ENCODE data around the gene RABEP2.
"Not testable (repeated sequence)": the region's sequence is repeated elsewhere in the genome, so short reads cannot be mapped to it uniquely, and the experiment has no call there.

RABEP2 gene, protein sequence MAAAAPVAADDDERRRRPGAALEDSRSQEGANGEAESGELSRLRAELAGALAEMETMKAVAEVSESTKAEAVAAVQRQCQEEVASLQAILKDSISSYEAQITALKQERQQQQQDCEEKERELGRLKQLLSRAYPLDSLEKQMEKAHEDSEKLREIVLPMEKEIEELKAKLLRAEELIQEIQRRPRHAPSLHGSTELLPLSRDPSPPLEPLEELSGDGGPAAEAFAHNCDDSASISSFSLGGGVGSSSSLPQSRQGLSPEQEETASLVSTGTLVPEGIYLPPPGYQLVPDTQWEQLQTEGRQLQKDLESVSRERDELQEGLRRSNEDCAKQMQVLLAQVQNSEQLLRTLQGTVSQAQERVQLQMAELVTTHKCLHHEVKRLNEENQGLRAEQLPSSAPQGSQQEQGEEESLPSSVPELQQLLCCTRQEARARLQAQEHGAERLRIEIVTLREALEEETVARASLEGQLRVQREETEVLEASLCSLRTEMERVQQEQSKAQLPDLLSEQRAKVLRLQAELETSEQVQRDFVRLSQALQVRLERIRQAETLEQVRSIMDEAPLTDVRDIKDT

DNA sequence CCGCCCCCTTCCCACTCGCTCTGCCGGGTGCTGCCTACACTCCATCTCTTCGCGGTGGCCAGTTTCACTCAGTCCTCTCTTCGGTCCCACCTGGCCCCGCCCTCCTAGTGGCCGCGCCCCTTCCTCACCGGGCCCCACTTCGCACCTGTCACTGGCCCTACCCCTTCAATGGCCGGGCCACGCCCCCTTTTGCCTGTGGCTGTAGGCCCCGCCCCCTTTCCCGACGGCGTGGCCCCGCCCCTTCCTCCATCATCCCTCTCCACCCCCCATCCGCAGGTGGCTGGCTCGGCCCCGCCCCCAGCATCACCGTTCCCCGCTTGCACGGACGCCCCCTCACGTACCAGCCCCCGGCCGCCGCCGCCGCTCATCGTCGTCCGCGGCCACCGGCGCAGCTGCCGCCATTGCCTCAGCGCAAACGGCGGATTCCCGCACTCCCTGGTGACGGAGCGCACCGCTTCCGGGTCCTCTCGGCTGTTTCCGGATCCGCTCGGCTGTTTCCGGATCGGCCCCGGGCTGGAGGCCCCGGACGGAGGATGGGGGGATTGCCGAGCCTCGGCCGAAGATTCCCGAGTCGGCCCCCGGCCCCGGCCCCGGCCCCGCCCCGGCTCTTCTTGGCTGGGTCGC is at the start of gene RABEP2:
TSS of gene RABEP2 (minus strand) at position 477 of the 624 bp plus-strand sequence. CDS start at position 402, 75 bp downstream.
- DNase-seq = peak; percentile 75

DNA sequence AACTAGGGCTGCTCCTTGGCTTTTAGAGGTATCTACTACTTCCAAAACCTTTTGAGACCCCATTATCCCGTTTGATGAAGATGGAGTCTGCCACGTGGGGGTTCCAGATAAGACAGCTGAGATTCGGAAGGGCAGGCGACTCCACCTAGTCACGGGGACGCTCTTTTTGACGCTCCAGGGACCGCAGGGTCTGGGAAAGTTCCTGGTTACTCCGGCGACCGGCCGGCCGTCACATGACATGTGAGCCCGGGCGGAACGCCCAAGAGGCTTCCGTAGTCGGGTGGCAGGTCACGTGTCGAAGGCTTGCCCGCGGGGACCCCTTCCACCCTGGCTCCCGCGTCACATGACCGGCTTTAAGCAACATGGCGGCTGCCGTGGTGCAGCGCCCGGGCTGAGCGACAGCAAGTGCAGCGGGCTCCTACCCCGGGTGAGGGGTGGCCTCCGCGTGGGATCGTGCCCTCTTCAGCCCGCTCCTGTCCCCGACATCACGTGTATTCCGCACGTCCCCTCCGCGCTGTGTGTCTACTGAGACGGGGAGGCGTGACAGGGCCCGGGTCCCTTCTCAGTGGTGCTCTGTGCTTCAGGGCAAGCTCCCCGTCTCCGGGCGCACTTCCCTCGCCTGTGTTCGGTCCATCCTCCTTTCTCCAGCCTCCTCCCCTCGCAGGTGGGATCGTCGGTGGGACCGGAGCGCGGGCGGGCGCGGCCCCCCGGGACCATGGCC is 49.6 kb upstream of the RABEP2 start, which contains the start of gene SPNS1:
TSS of gene SPNS1 (plus strand) at position 342 of the 721 bp plus-strand sequence. CDS start at position 716, 374 bp downstream.
- peak; percentile 63 for DNase-seq

DNA sequence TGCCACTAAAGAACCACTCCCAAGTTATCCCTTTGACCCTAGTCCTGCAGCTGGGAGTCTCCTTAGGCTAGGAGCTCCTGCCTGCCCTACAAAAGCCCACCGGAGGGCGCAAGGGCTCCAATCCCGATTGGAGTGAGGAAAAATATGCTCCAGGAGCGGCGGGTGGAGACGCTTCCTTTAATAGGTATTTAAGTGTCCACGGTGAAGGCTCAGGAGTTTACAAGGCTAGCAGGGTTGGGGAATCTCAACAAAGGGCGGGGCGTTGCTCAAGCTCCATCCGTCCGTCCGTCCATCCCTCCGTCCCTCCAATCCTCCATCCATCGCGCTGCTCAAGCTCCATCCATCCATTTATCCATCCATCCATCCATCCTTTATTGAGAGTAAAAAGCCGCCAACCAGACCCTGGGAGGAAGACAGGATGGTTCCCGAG is 49.0 kb upstream of the RABEP2 start:
- no peak for DNase-seq

DNA sequence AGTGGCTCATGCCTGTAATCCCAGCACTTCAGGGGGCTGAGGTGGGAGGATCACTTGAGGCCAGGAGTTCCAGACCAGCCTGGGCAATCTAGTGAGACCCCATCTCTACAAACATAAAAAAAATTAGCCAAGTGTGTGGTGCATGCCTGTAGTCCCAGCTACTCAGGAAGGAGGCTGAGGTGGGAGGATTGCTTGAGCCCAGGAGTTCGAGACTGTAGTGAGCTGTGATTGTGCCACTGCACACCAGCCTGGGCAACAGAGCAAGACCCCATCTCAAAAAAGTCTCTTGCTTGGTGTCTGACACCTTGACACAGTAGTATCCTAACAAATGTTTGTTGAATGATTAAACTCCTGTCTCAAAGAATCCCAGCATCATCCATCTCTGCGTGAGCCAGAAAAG is 44.7 kb upstream of the RABEP2 start:
- DNase-seq = not testable (repeated sequence)

DNA sequence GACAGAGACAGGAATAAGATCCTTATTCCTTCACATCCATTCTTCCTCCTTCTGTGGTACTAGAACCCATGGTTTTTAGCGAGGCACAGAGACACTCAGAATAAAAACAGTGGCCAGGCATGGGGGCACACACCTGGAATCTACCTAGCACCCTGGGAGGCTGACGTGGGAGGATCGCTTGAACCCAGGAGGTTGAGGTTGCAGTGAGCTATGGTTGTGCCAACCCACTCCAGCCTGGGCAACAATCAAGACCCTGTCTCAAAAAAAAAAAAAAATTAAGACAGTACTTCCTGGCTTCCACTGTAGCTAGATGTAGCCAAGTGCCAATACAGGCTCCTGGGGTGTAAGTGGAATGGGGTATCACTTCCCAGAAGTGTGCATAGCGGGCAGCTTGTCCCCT is 42.1 kb upstream of the RABEP2 start:
- no peak for DNase-seq

DNA sequence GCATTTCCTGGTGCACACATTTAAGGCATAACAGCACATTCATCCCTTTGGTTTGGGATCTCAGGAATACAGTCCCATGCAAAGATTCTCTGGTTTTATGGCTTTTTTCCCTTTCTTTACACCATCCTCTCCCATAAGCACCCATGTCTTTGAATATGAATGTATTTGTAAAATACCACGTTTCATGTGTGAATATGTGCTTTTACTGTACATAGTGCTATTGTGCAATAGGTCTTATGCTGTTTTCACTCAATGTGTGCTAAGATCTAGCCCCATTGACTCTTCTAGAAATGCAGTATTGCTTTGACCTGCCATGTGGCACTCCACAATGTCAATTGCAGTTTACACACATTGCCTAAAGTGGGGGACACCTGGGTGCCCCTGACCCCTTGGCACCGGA is 39.5 kb upstream of the RABEP2 start:
- no peak for DNase-seq

DNA sequence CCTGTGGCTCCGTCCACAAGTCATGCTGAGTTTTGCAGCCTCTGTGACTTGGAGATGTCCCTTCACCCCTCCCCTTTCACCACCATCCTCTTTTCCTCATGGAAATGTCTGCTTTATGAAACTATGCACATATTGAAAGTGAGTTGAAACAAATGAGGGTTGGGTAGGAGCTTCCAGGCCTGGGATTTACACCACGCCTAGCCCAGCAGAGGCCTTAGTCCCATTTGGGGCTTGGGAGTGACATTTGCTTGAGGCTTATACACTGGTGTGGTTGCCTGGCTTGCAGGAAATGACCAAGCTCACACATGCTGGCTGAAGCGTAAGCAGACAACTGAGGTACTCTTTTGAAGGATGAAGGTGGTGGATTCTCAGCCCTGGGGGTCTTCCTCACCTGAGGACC is 39.0 kb upstream of the RABEP2 start:
- no peak for DNase-seq

DNA sequence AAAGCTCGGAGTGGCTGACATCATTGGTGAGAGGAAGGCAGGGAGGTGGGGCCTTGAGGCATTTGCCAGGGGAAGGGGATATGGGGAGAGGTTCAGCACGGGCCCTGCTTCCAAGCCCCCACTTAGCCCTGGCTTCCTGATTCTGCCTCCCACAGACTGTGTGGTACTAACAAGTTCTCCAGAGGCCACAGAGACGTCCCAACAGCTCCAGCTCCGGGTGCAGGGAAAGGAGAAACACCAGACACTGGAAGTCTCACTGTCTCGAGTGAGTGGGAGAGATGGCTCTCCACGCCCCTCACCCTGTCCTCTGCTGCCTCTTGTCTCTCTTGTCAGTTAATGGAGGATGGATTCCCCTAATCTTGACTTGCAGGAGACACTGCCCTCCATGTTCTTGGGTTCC is 33.8 kb upstream of the RABEP2 start:
- DNase-seq = no peak

DNA sequence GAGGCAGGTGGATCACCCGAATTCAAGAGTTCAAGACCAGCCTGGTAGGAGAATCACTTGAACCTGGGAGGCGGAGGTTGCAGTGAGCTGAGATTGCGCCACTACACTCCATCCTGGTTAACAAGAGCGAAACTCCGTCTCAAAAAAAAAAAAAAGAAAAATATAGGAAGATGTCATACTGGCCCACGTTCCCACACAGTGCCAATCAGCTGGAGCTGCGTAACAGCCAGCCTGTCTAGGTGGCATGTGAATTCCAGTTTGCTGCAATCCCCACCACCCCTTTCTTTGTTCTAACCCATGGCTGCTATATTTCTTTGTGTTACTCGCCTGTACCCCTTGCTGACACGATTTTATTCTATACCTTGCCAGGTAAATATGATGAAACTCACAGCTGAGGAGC is 33.2 kb upstream of the RABEP2 start:
- no peak for DNase-seq

DNA sequence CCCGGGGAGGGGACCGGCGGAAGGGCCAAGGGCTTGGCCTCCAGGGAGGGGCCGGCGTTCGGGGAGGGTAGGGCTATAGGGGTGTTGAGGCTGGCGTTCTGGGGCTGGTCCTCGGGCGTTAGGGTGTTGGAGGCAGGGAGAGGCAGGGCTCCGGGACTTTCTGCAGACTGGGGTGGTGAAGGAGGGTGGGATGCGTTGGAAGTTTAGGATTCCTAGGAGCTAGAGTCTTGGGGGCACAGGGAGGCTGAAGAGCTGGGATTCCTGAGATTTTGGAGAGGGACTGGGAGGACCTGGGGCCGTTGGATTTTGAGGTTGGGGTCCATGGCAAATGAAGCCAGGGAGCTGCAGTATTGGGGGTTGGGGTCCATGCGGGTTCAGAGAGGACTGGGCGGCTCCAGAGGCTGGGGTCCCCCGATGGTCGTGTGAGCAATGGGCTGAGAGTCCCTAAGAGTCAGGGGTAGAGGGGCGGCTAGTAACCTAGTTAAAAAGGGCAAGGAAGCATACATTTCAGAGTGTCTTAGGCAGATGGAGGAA is 26.4 kb upstream of the RABEP2 start:
- no peak for DNase-seq

DNA sequence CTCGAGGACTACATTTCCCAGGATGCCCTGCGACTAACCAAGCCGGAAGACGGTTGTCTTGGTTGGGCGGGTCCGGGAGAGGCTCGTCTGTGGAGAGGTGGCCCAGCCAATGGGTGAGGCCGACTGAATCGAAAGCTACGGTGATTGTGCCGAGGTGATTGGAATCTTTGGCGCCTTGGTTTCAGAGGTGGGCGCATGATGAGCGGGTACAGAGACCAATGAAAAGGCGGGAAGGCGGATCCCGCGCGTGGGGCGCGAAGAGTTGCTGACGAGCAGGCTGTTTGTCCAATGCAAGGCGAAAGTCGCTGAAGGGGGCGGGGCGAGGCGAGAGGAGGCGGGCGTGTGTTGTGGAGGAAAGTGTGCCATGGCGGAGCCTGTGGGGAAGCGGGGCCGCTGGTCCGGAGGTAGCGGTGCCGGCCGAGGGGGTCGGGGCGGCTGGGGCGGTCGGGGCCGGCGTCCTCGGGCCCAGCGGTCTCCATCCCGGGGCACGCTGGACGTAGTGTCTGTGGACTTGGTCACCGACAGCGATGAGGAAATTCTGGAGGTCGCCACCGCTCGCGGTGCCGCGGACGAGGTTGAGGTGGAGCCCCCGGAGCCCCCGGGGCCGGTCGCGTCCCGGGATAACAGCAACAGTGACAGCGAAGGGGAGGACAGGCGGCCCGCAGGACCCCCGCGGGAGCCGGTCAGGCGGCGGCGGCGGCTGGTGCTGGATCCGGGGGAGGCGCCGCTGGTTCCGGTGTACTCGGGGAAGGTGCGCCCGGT is 25.8 kb upstream of the RABEP2 start, which contains the start of gene NFATC2IP:
TSS of gene NFATC2IP (plus strand) at position 290 of the 762 bp plus-strand sequence. CDS start at position 365, 75 bp downstream.
- peak; percentile 97 for DNase-seq

DNA sequence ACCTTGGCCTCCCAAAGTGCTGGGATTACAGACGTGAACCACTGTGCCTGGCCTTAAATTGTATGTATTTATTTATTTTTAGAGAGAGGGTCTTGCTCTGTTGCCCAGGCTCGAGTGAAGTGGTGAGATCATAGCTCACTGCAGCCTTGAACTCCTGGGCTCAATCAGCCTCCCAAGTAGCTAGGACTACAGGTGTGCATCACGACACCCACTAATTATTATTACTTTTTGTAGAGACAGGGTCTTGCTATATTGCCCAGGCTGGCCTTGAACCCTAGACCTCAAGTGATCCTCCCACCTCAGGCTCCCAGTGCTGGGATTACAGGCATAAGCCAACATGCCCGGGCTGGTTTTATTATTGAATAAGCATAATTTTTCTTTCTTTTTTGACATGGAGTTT is 21.6 kb upstream of the RABEP2 start:
- DNase-seq = no peak

DNA sequence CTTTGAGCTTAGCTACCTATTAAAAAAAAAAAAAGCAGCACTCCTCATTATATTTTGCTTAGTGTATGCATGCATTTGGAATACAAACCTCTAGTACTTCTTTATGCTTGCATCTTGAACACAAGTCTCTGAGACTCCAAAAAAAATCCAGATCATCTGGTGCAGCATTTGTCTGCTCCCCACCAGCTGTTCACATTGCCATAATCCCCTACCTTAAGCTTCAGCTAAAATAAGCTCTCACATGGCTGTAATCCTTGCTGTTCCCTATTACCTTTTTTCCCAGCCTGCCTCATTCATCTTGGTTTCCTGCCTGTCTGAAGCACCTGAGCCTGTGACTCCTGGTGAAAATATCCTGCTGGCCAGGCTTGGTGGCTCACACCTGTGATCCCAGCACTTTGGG is 18.2 kb upstream of the RABEP2 start:
- no peak for DNase-seq

DNA sequence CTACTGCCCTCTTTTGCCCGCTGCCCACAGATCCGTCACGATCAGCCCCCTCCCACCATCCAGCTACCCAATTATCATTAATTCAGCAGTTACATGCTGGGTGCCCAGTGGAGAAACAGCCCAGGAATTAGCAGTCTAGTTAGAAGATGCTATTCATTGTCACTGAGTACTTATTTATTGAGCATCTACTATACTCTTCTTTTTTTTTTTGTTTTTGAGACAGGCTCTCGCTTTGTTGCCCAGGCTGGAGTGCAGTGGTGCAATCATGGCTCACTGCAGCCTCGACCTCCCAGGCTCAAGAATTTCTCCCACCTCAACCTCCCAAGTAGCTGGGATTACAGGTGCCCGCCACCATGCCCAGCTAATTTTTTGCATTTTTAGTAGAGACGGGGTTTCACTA is 14.8 kb upstream of the RABEP2 start:
- DNase-seq = not testable (repeated sequence)

DNA sequence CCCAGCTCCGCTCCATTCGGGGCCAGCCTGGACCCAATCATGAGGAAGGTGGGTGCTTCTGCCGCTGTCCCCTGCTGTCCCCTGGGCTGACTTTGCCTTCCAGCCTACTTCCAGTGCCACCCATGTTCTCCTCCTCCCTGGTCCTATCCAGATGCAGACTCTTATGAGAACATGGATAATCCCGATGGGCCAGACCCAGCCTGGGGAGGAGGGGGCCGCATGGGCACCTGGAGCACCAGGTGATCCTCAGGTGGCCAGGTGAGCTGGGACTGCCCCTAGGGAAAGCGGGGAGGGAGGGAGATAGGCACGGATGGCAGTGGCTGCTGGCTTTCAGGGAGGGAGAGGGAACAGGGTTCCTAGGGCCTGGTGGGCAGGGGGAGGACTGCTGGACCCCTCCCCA is 13.7 kb upstream of the RABEP2 start:
- DNase-seq = no peak

DNA sequence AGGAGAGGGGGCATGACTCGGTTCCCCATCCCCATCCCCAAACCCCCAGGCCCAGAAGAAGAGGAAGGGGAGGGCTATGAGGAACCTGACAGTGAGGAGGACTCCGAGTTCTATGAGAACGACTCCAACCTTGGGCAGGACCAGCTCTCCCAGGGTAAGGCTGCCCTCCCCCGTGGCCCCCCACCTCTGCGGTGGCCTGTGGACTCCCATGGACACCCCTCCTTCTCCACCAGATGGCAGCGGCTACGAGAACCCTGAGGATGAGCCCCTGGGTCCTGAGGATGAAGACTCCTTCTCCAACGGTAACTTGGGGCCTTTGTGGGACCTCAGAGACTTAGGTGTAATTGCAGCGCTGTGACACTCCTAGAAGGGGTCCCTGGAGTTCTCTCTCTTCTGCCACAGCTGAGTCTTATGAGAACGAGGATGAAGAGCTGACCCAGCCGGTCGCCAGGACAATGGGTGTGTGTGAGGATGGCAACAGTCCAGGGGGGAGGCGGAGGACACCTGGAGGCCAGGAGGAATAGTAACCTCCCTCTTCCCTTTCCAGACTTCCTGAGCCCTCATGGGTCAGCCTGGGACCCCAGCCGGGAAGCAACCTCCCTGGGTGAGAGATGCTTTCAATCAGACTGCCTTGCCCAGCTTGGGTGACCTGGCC is 12.3 kb upstream of the RABEP2 start:
- DNase-seq = no peak

DNA sequence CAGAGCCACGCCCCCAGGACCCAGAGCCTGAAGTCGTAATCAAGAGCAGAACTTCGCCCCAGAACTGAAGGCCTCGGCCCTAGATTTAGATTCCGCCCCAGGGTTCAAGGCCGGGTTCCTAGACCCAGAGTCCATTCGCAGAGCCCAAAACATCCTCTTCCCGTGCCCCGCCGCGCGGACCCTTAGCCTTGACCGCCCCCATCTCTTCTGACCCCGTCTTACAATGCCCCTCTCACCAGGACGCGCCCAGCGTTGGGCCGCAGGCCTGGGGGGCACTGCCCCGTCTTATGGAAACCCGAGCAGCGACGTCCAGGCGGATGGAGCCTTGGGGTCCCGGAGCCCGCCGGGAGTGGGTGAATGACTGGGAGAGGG is 11.7 kb upstream of the RABEP2 start:
- DNase-seq = no peak

DNA sequence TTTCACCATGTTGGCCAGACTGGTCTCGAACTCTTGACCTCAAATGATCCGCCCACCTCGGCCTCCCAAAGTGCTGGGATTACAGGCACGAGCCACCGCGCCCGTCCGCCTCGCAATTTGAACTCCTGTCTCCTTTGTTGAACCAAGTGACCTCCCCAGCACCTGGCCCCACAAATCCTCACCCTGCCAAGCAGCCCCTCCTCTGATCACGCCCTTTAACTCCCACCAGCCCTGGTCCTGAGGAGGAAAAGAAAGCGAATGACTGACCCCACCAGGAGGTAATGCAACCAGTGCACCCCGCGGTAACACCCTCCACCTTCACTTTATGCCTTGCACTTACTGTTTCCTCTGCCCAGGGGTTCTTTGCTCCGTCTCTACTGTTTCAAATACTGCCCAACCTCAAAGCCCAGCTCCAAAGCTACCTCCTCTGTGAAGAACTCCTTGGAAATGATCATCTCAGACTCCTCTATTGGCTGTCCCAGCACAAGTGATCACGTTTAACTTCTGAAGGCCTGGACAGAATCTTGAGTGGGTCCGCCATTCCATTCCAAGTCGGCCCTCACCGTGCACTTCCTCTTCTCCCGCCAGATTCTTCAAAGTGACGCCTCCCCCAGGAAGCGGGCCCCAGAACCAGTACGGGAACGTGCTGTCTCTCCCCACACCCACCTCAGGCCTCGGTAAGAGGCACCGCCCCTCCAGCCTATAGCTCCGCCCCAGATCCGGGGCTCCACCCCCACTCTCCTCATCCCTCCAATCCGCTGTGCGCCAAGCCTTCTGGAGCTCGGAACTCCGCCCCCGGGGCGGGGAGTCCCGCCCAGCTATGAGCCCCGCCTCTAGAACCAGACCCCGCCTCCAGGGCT is 11.1 kb upstream of the RABEP2 start:
- DNase-seq = no peak

DNA sequence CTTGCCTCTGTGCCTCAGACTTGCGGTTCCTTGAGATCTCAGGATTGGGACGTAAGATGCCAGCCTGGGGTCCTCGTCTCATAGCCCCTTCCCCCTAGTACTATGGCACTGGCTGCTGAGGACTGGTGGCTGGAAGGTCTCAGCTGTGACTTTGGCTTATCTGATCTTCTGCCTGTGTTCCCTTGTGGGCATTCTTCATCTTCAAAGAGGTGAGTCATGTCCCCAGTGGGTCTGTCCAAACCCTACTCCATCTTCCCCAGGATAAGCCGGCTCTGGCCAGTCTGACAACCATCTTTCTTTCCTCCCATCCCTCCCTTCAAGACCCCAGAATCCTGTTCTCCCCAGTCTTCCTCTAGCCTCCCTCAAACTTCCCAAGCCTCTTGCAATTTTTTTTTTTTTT is 10.3 kb upstream of the RABEP2 start:
- no peak for DNase-seq

DNA sequence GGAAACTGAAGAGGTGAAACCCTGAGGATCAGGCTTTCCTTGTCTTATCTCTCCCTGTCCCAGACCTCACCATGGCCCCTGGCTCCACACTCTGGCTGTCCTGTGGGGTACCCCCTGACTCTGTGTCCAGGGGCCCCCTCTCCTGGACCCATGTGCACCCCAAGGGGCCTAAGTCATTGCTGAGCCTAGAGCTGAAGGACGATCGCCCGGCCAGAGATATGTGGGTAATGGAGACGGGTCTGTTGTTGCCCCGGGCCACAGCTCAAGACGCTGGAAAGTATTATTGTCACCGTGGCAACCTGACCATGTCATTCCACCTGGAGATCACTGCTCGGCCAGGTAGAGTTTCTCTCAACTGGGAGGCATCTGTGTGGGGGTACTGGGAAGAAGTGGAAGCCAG is 8.1 kb upstream of the RABEP2 start:
- DNase-seq = no peak
